ENCODE results near the gene ZNF3.

Gene ZNF3

DNA sequence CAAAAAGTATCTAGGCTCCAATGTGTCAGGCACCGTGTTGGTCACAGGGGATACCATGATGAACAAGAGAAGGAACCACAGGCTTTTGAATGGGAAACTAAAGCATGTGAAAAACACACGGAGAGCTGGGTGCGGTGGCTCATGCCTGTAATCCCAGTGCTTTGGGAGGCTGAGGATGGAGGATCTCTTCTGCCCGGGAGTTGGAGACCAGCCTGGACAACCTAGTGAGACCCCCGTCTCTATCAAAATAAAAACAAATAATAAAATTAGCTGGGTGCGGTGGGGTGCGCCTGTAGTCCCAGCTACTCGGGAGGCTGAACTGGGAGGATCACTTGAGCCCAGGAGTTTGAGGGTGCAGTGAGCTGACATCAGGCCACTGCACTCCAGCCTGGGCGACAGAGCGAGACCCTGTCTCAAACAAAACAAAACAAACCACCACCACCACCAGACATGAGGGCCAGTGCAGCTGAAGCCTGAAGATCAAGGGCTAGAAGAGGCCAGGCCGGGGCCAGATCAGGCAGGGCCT, 6.6 kb upstream of the ZNF3 start:
- DNase-seq: no peak

DNA sequence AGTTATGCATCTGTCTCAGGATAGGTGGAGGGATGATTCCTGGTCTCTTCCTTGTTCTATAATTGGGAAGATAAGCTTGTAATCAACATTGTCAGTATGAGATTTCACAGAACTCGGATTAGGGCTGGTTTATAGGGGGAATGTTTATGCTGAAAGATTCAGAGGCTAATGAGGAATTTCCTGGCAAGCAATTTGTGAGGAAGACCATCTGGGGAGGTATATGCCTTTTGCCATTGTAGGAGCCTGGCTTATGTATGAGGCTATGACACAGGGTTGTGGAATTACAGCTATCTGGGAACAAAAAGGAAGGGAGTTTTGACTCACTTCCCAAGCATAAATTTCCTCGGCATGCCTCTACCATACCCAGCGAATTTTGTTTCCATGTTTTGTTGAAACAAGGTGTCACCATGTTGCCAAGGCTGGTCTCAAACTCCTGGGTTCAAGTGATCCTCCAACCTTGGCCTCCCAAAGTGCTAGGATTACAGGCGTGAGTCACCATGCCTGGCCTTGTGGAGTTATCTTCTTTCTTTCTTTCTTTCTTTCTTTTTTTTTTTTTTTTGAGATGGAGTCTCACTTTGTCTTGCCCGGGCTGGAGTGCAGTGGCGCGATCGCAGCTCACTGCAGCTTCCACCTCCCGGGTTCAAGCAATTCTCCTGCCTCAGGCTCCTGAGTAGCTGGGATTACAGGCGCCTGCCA, 5.7 kb upstream of the ZNF3 start:
- DNase-seq: peak; percentile 97

DNA sequence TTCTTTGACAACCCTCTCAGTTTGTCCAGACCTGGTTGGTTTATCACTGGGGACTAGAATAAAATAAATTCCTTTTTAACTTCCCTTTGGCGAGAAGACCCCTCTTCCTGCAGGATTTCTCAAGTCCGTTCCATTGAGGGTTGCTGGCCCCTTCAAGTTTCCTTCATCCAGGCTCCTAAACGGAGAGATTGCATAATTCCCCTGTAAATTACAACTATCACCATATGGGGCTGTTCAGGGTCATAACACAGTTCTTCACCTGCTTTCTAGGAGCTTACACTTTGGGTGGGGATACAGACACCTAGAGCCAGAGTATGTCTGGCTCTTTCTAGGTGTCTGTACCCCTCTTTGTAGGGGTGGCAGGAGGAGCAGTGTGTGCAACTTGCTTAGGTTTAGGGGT, 4.0 kb upstream of the ZNF3 start:
- no peak for DNase-seq

DNA sequence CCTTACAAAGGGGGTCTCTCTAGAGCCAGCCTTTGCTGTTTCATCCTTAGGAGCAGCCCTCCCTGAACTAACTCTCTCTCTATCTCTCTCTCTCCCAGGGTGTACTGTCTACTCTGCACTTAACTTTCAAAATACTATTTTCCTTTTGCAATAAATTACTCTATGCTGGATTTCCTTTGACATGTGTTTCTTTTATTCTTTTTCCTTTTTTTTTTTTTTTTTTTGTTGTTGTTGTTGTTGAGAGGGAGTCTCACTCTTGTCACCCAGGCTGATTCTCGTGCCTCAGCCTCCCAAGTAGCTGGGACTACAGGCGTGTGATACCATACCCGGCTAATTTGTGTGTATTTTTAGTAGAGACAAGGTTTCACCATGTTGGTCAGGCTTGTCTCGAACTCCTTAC, 1.5 kb upstream of the ZNF3 start:
- DNase-seq: no peak

DNA sequence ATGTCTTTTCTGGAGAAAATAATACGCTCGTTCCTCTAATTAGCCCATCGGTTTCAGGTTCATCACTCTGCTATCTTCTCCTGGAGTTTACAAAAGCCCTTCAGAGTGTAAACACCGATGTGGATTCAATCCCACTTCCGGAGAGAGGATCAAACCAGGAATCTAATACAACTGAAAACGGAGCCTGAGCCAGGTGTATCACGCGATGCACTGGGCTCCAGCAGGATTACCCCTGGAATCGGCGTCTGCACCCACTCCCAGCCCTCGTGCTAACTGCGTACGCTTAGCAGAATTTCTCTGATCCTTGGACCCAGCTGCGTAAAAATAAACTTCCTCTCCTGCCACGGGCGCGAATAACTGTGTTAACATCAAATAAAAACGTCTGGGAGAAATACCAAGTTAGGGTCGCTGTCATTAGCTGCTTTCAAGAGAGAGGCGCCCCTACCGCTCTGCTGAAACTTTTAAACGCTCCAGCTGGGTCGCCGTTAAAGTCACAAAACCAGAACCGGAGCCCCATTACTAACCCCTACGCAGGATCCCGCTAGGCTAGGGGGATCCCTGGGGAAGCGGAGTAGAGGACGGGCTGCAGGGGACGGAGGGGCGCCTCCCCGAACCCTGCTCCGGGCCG, 502 bp downstream of the ZNF3 start:
- no peak for DNase-seq

DNA sequence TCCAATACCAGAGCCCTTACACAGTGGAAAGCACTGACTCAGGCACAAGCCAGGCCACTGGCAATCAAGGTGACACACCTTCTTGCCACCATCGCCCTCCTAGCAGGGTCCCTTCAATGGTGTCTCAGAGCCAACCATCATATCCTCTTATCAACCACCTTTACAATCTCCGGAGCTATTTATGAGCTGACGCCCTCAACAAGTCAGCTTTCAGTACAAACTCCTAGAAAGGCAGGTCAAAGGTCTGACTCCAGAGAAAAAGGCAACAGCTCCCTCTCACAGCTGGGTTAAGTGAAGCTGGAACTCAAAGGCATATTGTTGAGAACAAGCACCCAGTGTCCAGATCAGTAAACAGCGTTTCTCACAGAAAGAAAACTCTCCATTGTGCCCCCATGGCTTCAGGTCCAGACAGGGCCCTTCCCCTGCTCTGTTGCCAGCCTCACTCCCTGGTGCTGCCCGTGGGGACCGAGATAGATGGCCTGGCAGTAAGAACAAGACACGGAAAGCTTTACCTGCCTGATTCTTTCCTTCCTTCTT, 2.4 kb downstream of the ZNF3 start:
- no peak for DNase-seq

DNA sequence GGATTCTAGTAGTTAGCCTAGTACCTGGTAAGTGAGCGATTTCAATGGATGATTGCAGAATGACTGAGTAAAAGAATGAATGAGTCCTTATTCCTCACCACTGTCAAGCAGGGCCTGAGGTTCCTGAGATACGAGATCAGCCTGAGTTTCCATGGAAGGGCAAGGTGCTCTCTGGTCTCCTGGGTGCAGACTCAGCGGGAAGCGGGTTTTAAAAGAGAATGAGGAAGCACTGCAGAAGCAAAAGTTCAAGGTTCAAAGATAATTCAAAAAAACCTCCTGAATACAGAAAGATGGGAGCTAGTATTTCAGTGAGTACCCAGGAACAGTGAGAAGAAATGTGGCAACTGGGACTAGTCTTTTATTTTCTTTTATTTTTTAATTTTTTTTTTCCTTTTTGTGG, 4.3 kb downstream of the ZNF3 start:
- no peak for DNase-seq

DNA sequence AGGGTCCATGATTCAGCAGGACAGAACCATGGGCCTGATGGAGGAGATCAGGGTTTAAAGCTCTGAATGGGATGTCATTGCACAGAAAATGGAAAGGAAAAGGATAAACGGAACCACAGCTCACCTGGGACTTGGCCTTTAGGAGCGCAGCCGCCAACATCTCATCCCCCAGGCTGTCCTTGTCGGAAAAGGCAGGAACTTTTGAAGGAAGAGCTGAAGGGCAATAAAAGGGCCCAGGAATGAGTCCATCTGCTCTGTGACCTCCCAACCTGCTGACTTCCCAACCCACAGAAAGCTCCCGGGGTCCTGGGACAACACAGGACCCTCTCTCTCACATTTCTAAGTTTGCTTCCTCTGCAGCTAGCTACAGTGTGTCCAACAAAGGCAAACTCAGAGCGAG, 6.1 kb downstream of the ZNF3 start:
- DNase-seq: no peak

DNA sequence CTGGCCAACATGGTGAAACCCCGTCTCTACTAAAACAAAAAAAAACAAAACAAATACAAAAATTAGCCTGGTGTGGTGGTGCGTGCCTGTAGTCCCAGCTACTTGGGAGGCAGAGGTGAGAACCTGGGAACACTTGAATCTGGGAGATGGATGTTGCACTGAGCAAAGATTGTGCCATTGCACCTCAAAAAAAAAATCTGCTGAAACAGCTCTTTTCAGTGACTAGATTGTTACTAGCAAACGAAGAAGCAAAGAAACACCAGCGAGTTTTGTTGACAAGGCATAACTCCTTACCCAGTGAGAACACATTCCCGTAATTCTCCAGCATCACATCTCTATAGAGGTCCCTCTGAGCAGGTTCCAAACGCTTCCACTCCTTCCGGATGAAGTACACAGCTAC, 6.7 kb downstream of the ZNF3 start:
- DNase-seq: no peak

DNA sequence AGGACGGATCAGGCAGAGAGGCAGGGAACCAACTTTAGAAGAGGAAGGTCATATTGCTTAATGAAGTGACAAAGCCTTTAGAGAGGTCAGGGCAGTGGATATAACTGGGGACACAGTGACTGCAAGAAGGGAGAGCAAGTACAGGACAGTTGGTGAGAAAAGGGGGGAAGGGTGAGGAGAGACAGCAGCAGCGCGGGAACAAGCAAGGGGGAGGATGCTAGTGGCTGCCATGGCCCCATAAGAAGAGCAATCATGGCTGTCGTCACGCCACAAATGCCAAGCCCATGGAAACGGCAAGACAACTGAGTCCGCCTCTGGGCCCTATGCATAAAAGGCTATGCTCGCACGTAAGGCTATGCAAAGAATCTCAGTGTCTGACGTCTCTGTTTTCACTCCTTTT, 9.1 kb downstream of the ZNF3 start:
- no peak for DNase-seq

DNA sequence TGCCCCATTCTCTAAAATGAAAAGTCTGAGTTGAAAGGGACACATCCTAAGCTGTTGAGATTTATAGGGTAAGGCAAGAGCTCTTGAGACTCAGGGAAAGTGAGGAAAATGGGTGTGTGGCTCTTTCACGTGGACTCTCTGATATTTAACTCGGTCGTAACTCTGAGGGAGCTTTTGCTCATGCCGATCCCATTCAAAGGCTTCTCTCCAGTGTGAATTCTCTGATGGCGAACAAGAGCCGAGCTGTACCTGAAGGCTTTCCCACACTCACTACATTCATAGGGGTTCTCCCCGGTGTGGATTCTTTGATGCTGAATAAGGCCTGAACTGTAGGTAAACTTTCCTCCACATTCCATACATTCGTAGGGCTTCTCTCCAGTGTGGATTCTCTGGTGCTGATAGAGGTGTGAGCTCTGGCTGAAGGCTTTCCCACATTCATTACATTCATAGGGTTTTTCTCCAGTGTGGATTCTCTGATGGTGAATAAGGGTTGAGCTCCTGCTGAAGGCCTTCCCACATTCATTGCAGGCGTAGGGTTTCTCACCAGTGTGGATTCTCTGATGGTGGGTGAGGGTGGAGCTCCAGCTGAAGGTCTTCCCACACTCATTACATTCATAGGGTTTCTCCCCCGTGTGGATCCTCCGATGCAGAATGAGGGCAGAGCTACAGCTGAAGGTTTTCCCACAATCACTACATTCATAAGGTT, 10.4 kb downstream of the ZNF3 start:
- no peak for DNase-seq

DNA sequence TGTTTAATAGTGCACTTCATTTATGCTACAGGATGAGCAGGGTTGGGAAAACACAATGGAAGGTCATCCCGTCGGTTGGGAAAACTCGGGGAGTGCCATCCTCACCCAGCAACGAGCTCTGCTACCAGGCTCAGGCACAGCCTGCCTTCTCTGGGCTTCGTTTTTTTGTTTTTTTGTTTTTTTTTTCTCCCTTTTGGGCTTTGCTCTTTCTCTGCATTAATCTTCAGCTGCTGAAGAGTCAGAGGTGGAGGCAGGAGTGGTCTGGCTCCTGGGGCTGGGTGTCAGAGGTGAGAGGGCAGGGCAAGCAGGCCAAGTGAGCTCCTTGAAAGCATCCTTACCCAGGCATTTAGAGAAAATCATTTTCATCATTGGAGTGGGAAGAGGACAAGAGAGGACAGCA, 11.5 kb downstream of the ZNF3 start:
- DNase-seq: no peak

DNA sequence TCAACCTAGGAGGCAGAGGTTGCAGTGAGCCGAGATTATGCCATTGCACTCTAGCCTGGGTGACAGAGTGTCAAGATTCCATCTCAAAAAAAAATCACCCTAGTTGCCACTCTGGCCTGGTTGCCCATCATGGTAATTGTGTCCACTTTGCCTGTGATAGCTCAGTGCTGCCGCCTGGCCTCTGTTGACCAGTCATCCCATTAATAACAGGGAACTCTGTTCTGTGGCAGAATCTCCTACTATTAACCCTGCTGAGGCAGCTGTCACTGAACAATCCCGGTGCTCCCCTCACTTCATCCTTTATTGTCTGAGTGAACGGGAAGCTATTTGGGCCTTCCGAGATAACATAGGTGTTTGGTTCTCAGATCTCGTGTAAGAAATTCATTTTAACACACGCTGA, 14.6 kb downstream of the ZNF3 start:
- DNase-seq: no peak

DNA sequence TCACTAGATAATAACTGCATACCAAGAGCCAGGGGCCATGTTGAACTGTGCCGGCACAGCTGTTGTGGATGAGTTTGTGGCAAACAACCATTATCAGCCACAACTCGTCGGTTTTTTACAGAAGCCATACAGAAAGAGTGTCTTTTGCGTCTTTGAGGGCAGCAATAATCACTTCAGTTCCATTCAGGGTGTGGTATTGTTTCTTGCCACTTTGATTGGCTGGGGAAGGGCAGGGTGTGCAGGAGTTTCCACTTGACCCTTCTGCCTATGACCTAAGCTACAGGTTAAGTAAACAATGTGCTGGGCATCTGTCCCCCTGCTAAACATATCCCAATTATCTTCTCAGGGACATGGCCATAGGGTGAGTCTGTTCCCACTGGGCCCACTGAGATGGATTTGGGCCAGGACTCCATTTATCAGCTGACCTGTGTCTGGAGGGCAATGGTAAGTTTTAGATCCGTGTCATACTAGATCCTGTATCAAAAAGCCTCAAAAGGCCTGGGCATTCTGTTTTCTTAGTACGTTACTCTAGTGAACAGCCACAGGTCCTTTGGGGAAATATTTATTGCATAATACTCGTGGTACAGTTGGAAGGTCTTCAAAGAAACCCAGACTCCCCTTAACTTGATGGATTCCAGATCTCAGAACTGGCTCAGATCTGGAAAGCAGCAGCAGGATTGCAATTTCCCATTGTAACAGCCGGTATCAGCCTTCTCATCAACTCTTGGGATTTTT, 15.9 kb downstream of the ZNF3 start:
- DNase-seq: peak; percentile 22

DNA sequence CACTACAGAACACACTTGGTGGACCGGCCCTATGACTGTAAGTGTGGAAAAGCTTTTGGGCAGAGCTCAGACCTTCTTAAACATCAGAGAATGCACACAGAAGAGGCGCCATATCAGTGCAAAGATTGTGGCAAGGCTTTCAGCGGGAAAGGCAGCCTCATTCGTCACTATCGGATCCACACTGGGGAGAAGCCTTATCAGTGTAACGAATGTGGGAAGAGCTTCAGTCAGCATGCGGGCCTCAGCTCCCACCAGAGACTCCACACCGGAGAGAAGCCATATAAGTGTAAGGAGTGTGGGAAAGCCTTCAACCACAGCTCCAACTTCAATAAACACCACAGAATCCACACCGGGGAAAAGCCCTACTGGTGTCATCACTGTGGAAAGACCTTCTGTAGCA, 17.4 kb downstream of the ZNF3 start:
- no peak for DNase-seq

DNA sequence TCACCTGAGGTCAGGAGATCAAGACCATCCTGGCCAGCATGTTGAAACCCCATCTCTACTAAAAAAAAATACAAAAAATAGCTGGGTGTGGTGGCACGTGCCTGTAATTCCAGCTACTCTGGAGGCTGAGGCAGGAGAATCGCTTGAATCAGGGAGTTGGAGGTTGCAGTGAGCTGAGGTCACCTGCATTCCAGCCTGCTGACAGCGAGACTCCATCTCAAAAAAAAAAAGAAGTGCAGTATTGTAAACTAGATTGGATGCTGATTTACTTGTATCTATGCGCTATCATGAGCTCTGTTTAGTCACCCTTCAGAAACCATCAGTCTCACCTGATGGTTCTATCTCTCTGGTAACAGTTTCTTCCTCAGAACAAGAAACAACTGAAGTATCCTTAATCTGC, 18.1 kb downstream of the ZNF3 start:
- DNase-seq: no peak

DNA sequence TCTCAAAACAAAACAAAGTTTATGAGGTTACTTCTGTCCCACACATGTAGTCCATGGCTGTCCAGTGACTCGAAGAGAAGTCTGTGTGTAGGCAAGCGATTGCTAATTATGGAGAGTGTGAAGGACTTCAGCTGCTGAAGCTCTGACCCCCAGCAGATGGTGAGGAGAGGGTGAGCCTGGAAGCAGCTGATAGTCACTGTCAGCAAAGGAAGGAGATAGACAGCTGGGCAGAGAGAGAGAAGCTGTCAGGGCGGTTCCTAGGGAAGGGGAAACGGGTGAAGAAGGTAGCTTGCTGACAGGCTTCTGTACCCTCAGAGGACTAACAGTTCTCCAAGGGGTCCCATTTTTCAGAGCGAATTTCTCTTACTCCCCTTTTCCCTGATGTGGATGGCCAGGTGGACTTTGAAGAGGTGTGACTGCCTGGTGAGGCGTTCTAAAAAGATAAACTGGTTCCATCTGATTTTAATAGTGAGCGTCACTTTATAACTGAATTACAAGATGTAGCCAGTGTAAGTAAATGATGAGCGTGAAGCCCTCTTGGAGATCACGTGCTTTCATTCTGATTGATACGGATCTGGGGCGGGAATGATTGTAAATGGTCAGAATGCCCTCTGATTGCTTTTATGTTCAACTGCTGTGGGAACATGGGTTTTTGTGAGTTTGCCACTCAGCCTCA, 19.9 kb downstream of the ZNF3 start:
- no peak for DNase-seq

DNA sequence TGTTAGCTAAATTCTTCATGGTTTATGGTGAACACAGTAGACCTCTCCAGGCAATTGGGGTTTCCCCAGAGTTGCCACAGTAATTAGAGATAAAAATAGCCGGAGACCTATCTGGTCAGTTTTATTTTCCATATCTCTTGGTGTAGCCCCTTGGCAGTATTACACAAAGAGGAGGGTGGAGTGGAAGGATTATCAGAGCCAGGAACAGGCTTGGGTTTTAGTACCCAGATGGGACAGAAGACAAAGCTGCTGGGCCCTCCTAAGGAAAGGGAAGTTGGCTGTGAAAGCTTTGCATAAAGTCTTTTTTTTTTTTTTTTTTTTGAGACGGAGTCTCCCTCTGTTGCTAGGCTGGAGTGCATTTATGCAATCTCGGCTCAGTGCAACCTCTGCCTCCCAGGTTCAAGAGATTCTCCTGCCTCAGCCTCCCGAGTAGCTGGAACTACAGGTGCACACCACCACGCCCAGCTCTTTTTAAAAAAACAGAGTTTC, 22.2 kb downstream of the ZNF3 start:
- no peak for DNase-seq

DNA sequence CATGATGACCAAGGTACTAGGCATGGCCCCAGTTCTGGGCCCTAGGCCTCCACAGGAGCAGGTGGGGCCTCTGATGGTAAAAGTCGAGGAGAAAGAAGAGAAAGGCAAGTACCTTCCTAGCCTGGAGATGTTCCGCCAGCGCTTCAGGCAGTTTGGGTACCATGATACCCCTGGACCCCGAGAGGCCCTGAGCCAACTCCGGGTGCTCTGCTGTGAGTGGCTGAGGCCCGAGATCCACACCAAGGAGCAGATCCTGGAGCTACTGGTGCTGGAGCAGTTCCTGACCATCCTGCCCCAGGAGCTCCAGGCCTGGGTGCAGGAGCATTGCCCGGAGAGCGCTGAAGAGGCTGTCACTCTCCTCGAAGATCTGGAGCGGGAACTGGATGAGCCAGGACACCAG, 24.5 kb downstream of the ZNF3 start:
- DNase-seq: no peak

DNA sequence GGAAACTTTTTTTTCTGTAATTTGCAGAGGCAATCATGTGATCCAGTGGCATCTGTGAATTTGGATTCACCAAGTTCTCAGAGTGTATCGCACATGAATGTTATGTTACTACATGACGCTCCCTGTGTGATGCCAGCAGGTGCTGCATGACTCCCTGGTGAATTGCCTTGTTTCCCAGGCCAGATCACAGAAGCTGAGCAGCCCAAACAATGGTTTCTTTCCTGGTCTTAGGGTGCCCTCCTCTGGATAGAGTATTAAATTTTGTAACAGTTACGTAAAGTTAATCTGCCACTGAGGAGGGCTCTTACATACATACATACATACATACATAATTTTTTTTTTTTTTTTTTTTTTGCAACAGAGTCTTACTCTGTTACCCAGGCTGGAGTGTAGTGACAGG, 28.3 kb downstream of the ZNF3 start:
- DNase-seq: peak; percentile 54

DNA sequence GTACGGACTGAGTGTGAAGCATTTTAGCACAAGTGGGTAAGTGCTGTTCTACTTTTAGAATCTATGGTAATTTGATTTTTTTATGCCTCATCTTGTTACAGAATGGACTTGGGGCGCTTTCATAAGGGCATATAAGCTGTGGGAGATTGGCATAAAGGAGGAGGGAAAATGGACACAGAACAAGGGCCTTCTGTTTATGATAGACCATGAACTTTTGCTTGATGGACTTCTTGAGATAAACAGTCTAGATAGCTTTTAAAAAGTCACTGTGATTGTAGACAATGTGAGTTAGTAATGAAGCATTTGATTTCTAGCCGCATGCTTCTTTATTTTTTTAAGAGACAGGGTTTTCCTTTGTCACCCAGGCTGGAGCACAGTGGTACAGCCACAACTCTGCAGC, 29.9 kb downstream of the ZNF3 start:
- DNase-seq: no peak

All from NCI-H226 (cell line).